ENCODE data around the gene DDX6. TPM values are rescaled to one million over a fixed set of nuclear protein-coding genes. Genes with fewer than 3 reads are reported as not detected.

Gene DDX6
- total and polyA plus RNA-seq, 2 of the 8 experiments (the other 6 are each of a cell fraction or from before 2014, with no cell fraction given): 29.8 to 181 TPM

GRCh38 chr11:118703563-118704106 is 87.3 kb downstream of the DDX6 start (continued):
- TF ChIP-seq RBBP5 (IDR thresholded peaks at IDR 0.05; ENCODE audit: borderline replicate concordance, low read depth, low read length) (no peak), NRF1 (IDR thresholded peaks at IDR 0.05; ENCODE audit: low read depth, low read length) (no peak), HDAC6 (IDR thresholded peaks at IDR 0.05; ENCODE audit: low read depth, low read length) (no peak), SIN3A (conservative IDR thresholded peaks at IDR 0.05 in 1 of 2, IDR thresholded peaks at IDR 0.05 in 1 of 2; ENCODE audit: low read depth in 1 of 2, low read length in 2 of 2) (no peak), SIX5 (IDR thresholded peaks at IDR 0.05; ENCODE audit: low read depth, low read length) (no peak), CTBP2 (IDR thresholded peaks at IDR 0.05; ENCODE audit: borderline replicate concordance, insufficient read depth, insufficient read length, low read length) (no peak), KDM5A (IDR thresholded peaks at IDR 0.05; ENCODE audit: low read length) (no peak), ASH2L (IDR thresholded peaks at IDR 0.05; ENCODE audit: low read length) (no peak), ATF3 (IDR thresholded peaks at IDR 0.05; ENCODE audit: insufficient read depth, low read depth, low read length) (no peak)
